Liver (tissue), 3 donors: Measurements from ENCODE around the gene SCLT1.

Experiments
- HNF4A ChIP-seq, 2 donors: conservative IDR thresholded peaks; 2 replicates each; pipeline ENCODE4 v1.6.1; 2016; ENCODE audit warnings: antibody characterized with exemption in 2 of 2, mild to moderate bottlenecking in 2 of 2
- TF ChIP-seq, protein P1 (sequence below): fragments of 150-350 bp; IDR thresholded peaks from 2 replicates; pipeline ENCODE4 v1.5.1; 2017; ENCODE audit warnings: improper control_type of control experiment, low read depth, low read length; ENCODE audit not compliant: missing input control
- TF ChIP-seq, protein P2 (sequence below): IDR thresholded peaks from 2 replicates; pipeline ENCODE4 v1.6.1; 2016; ENCODE audit warnings: antibody characterized with exemption, mild to moderate bottlenecking
- donor health status: healthy.
- donor health status: healthy.

DNA sequence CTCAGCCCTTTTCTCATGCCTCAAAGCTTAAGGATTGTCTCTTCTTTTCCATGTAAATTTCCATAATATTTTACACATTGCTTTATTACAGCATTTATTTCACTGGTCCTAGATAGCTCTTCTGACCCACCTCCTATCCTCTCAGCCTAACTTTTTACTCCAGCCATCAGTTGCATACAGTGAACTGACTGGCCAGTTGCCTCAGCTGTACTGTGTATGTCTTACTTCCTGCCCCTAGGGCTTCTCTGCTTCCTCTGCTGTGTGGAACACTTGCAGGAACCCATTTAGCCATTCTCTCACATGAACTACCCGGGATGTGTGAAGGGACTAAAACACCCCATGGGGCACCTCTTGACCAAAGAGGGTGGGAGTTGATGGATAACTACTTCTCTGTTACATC lies 20.6 kb upstream of the SCLT1 start:
- TF ChIP-seq, protein P1, sequence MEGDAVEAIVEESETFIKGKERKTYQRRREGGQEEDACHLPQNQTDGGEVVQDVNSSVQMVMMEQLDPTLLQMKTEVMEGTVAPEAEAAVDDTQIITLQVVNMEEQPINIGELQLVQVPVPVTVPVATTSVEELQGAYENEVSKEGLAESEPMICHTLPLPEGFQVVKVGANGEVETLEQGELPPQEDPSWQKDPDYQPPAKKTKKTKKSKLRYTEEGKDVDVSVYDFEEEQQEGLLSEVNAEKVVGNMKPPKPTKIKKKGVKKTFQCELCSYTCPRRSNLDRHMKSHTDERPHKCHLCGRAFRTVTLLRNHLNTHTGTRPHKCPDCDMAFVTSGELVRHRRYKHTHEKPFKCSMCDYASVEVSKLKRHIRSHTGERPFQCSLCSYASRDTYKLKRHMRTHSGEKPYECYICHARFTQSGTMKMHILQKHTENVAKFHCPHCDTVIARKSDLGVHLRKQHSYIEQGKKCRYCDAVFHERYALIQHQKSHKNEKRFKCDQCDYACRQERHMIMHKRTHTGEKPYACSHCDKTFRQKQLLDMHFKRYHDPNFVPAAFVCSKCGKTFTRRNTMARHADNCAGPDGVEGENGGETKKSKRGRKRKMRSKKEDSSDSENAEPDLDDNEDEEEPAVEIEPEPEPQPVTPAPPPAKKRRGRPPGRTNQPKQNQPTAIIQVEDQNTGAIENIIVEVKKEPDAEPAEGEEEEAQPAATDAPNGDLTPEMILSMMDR: no peak
- TF ChIP-seq, protein P2, sequence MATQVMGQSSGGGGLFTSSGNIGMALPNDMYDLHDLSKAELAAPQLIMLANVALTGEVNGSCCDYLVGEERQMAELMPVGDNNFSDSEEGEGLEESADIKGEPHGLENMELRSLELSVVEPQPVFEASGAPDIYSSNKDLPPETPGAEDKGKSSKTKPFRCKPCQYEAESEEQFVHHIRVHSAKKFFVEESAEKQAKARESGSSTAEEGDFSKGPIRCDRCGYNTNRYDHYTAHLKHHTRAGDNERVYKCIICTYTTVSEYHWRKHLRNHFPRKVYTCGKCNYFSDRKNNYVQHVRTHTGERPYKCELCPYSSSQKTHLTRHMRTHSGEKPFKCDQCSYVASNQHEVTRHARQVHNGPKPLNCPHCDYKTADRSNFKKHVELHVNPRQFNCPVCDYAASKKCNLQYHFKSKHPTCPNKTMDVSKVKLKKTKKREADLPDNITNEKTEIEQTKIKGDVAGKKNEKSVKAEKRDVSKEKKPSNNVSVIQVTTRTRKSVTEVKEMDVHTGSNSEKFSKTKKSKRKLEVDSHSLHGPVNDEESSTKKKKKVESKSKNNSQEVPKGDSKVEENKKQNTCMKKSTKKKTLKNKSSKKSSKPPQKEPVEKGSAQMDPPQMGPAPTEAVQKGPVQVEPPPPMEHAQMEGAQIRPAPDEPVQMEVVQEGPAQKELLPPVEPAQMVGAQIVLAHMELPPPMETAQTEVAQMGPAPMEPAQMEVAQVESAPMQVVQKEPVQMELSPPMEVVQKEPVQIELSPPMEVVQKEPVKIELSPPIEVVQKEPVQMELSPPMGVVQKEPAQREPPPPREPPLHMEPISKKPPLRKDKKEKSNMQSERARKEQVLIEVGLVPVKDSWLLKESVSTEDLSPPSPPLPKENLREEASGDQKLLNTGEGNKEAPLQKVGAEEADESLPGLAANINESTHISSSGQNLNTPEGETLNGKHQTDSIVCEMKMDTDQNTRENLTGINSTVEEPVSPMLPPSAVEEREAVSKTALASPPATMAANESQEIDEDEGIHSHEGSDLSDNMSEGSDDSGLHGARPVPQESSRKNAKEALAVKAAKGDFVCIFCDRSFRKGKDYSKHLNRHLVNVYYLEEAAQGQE: no peak
- no peak for TF ChIP-seq HNF4A (conservative IDR thresholded peaks at IDR 0.05)
